Suppressor macrophage treated with lipopolysaccharide for 4 hours (primary cell): ENCODE data around the gene UNC5A.
A peak's percentile ranks its signal among the peaks of the same experiment; 100 is the strongest.

Source experiments
- DNase-seq: peaks from one replicate; pipeline ENCODE4 v3.0.0-alpha.2; 2020

The UNC5A gene

GRCh38 chr5:176822041-176822792, 11.9 kb downstream of the UNC5A start:
- no peak for DNase-seq

- no peak for DNase-seq
These were observed 12.6 kb downstream of the UNC5A start for GRCh38 chr5:176822793-176823481.

- DNase-seq, result no peak
These were observed 13.6 kb downstream of the UNC5A start for GRCh38 chr5:176823869-176824412.

- DNase-seq, result no peak
These were observed 14.2 kb downstream of the UNC5A start for GRCh38 chr5:176824604-176825003.

GRCh38 chr5:176825234-176825633, 14.9 kb downstream of the UNC5A start:
- no peak for DNase-seq

GRCh38 chr5:176825957-176826356, 15.6 kb downstream of the UNC5A start:
- no peak for DNase-seq

GRCh38 chr5:176827736-176828414, 17.5 kb downstream of the UNC5A start:
- no peak for DNase-seq

GRCh38 chr5:176829320-176829719, 19.0 kb downstream of the UNC5A start:
- no peak for DNase-seq

- DNase-seq, result no peak
These were observed 20.1 kb downstream of the UNC5A start for GRCh38 chr5:176830422-176830994.

- DNase-seq, result no peak
These were observed 20.6 kb downstream of the UNC5A start for GRCh38 chr5:176830995-176831423.

GRCh38 chr5:176831425-176831824, 21.1 kb downstream of the UNC5A start:
- no peak for DNase-seq

- no peak for DNase-seq
These were observed 21.8 kb downstream of the UNC5A start for GRCh38 chr5:176832162-176832561.

- no peak for DNase-seq
These were observed 22.9 kb downstream of the UNC5A start for GRCh38 chr5:176833286-176833685.

GRCh38 chr5:176835918-176836317, 25.6 kb downstream of the UNC5A start:
- DNase-seq, result no peak

- no peak for DNase-seq
These were observed 26.7 kb downstream of the UNC5A start for GRCh38 chr5:176836811-176837706.

GRCh38 chr5:176837707-176838115, 27.4 kb downstream of the UNC5A start:
- DNase-seq, result peak; percentile 88

- no peak for DNase-seq
These were observed 33.3 kb downstream of the UNC5A start for GRCh38 chr5:176843673-176844072.

- DNase-seq, result no peak
These were observed 33.9 kb downstream of the UNC5A start for GRCh38 chr5:176844281-176844680.

GRCh38 chr5:176844706-176845391, 34.5 kb downstream of the UNC5A start:
- DNase-seq, result no peak

- DNase-seq, result no peak
These were observed 35.0 kb downstream of the UNC5A start for GRCh38 chr5:176845392-176845713.

- DNase-seq, result peak; percentile 22
These were observed 36.2 kb downstream of the UNC5A start for GRCh38 chr5:176846335-176847140.
